ACC112 (cell line): Measurements from ENCODE around the gene CALD1.

ENCODE experiments used
- H2AFZ ChIP-seq: fragments of 200-600 bp; sonication (generic); one replicate; pipeline ENCODE4 v1.6.0; 2017; ENCODE audit warnings: antibody characterized with exemption, low read length; ENCODE audit not compliant: unreplicated experiment
- H3K27ac ChIP-seq: fragments of 200-600 bp; sonication (generic); 2 replicates; pipeline ENCODE4 v1.5.1; 2014; ENCODE audit warnings: low read depth, mild to moderate bottlenecking, antibody characterized with exemption, low read length, moderate library complexity
- H3K27me3 ChIP-seq: fragments of 200-600 bp; sonication (generic); 2 replicates; pipeline ENCODE4 v1.6.1; 2014; ENCODE audit warnings: mild to moderate bottlenecking, antibody characterized with exemption, low read length, moderate library complexity, mixed read lengths; ENCODE audit not compliant: insufficient read depth
- H3K36me3 ChIP-seq: fragments of 200-600 bp; sonication (generic); 2 replicates; pipeline ENCODE4 v1.6.1; 2016; ENCODE audit warnings: mild to moderate bottlenecking, antibody characterized with exemption, low read length, moderate library complexity, mixed read lengths; ENCODE audit not compliant: insufficient read depth
- H3K4me1 ChIP-seq: fragments of 200-600 bp; sonication (generic); one replicate; pipeline ENCODE4 v1.6.1; 2016; ENCODE audit warnings: low read length, mixed read lengths; ENCODE audit not compliant: insufficient read depth, unreplicated experiment, control insufficient read depth
- H3K4me3 ChIP-seq: fragments of 200-600 bp; sonication (generic); 2 replicates; pipeline ENCODE4 v1.5.1; 2014; ENCODE audit warnings: mild to moderate bottlenecking, low read depth, low read length
- H3K79me2 ChIP-seq: fragments of 200-600 bp; sonication (generic); one replicate; pipeline ENCODE4 v1.6.0; 2016; ENCODE audit warnings: low read length; ENCODE audit not compliant: control insufficient read depth, unreplicated experiment, insufficient read depth

The CALD1 gene

GRCh38 chr7:134947329-134947728 lies 167.9 kb downstream of the CALD1 start:
- no peaks in the 10 kb centered on the region for H3K79me2 ChIP-seq
- peaks cover 25% of the 10 kb centered on the region for H3K36me3 ChIP-seq
- peaks cover 10% of the 10 kb centered on the region for H3K4me1 ChIP-seq
- H3K27ac ChIP-seq, result no peak overlapping the region
- H3K27me3 ChIP-seq, result no peaks in the 10 kb centered on the region
- no peak overlapping the region for H2AFZ ChIP-seq
- H3K4me3 ChIP-seq, result no peak overlapping the region

- peaks cover 25% of the 10 kb centered on the region for H3K36me3 ChIP-seq
- no peaks in the 10 kb centered on the region for H3K79me2 ChIP-seq
- no peak overlapping the region for H3K27ac ChIP-seq
- H3K27me3 ChIP-seq, result no peaks in the 10 kb centered on the region
- no peak overlapping the region for H2AFZ ChIP-seq
- no peak overlapping the region for H3K4me3 ChIP-seq
- peaks cover 10% of the 10 kb centered on the region for H3K4me1 ChIP-seq
Measured at GRCh38 chr7:134947831-134948230, 168.4 kb downstream of the CALD1 start.

- peak overlapping the region; percentile 3; the same call in 1 of the 2 replicates for H3K27ac ChIP-seq
- H3K4me3 ChIP-seq, result no peak overlapping the region
- H3K4me1 ChIP-seq, result peaks cover 10% of the 10 kb centered on the region
- H3K27me3 ChIP-seq, result no peaks in the 10 kb centered on the region
- no peaks in the 10 kb centered on the region for H3K79me2 ChIP-seq
- no peak overlapping the region for H2AFZ ChIP-seq
- H3K36me3 ChIP-seq, result peaks cover 25% of the 10 kb centered on the region
Measured at GRCh38 chr7:134948246-134948645, 168.8 kb downstream of the CALD1 start.

GRCh38 chr7:134948736-134949135 lies 169.3 kb downstream of the CALD1 start:
- Histone ChIP-seq H3K36me3 (peaks cover 25% of the 10 kb centered on the region), H2AFZ (no peak overlapping the region), H3K4me1 (peaks cover 10% of the 10 kb centered on the region), H3K4me3 (no peak overlapping the region), H3K79me2 (no peaks in the 10 kb centered on the region), H3K27ac (peak overlapping the region; percentile 54; the same call in 1 of the 2 replicates), H3K27me3 (no peaks in the 10 kb centered on the region)

GRCh38 chr7:134949171-134949570 lies 169.7 kb downstream of the CALD1 start:
- Histone ChIP-seq H3K27me3 (no peaks in the 10 kb centered on the region), H3K36me3 (peaks cover 25% of the 10 kb centered on the region), H2AFZ (no peak overlapping the region), H3K27ac (peak overlapping the region; percentile 54; the same call in 1 of the 2 replicates), H3K79me2 (no peaks in the 10 kb centered on the region), H3K4me1 (peaks cover 10% of the 10 kb centered on the region), H3K4me3 (no peak overlapping the region)

- Histone ChIP-seq H3K79me2 (no peaks in the 10 kb centered on the region), H3K4me1 (no peaks in the 10 kb centered on the region), H3K4me3 (no peak overlapping the region), H3K27me3 (no peaks in the 10 kb centered on the region), H2AFZ (no peak overlapping the region), H3K36me3 (peaks cover 22% of the 10 kb centered on the region), H3K27ac (no peak overlapping the region)
Measured at GRCh38 chr7:134954197-134955082, 175.0 kb downstream of the CALD1 start.

- no peak overlapping the region for H3K27ac ChIP-seq
- peaks cover 27% of the 10 kb centered on the region for H3K36me3 ChIP-seq
- H3K4me3 ChIP-seq, result no peak overlapping the region
- no peak overlapping the region for H2AFZ ChIP-seq
- H3K79me2 ChIP-seq, result no peaks in the 10 kb centered on the region
- H3K27me3 ChIP-seq, result no peaks in the 10 kb centered on the region
- H3K4me1 ChIP-seq, result no peaks in the 10 kb centered on the region
Measured at GRCh38 chr7:134957005-134957404, 177.6 kb downstream of the CALD1 start.

- Histone ChIP-seq H3K4me1 (no peaks in the 10 kb centered on the region), H3K27me3 (no peaks in the 10 kb centered on the region), H3K4me3 (no peak overlapping the region), H2AFZ (no peak overlapping the region), H3K79me2 (no peaks in the 10 kb centered on the region), H3K36me3 (peaks cover 40% of the 10 kb centered on the region), H3K27ac (no peak overlapping the region)
Measured at GRCh38 chr7:134959810-134960209, 180.4 kb downstream of the CALD1 start.

GRCh38 chr7:134962270-134962780 lies 182.9 kb downstream of the CALD1 start:
- H3K4me1 ChIP-seq, result no peaks in the 10 kb centered on the region
- H3K27ac ChIP-seq, result no peak overlapping the region
- no peak overlapping the region for H3K4me3 ChIP-seq
- no peaks in the 10 kb centered on the region for H3K27me3 ChIP-seq
- H3K36me3 ChIP-seq, result peaks cover 47% of the 10 kb centered on the region
- H3K79me2 ChIP-seq, result no peaks in the 10 kb centered on the region
- H2AFZ ChIP-seq, result no peak overlapping the region

- Histone ChIP-seq H3K27me3 (no peaks in the 10 kb centered on the region), H3K36me3 (peaks cover 47% of the 10 kb centered on the region), H3K4me1 (no peaks in the 10 kb centered on the region), H3K79me2 (no peaks in the 10 kb centered on the region), H3K27ac (no peak overlapping the region), H2AFZ (no peak overlapping the region), H3K4me3 (no peak overlapping the region)
Measured at GRCh38 chr7:134963036-134963435, 183.6 kb downstream of the CALD1 start.

GRCh38 chr7:134966691-134967090 lies 187.3 kb downstream of the CALD1 start:
- Histone ChIP-seq H3K27me3 (no peaks in the 10 kb centered on the region), H3K27ac (no peak overlapping the region), H2AFZ (no peak overlapping the region), H3K4me1 (no peaks in the 10 kb centered on the region), H3K79me2 (no peaks in the 10 kb centered on the region), H3K4me3 (no peak overlapping the region), H3K36me3 (peaks cover 28% of the 10 kb centered on the region)
